ENCODE results near the gene BTAF1.

GRCh38 chr10:91919651-91920050, 3.9 kb upstream of the BTAF1 start:
- TF ChIP-seq CTCF (IDR thresholded peaks at IDR 0.05) (no peak), POLR2A (IDR thresholded peaks at IDR 0.05) (no peak)
